HG02571 (cell line): Measurements from ENCODE around the gene CCBE1.
"Not testable (repeated sequence)": the region's sequence is repeated elsewhere in the genome, so short reads cannot be mapped to it uniquely, and the experiment has no call there.

ENCODE experiments used
- ATAC-seq: cut with Tn5 transposase; IDR thresholded peaks from one replicate; pipeline ENCODE4 v1.9.1; 2021; ENCODE audit warnings: mild to moderate bottlenecking, moderate library complexity; ENCODE audit not compliant: unreplicated experiment

The CCBE1 gene

DNA sequence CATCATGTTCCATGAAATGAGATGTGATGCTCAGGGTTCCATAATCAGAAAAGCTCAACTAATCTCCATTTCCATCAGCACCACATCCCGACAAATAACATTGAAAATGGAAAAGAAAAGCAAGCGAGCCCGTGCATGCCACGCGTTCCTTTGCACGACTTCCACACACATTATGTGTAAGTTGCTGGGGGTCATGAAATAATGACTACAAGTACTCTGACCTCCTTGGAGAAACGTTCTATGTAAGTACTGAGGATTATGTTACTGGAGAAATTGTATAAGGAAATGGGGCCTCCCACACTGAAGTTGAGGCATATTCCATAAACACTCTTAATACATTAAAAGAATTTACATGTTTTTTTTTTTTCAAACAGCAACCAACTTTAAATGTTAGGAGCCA lies 38.3 kb downstream of the CCBE1 start:
- no peak for ATAC-seq

DNA sequence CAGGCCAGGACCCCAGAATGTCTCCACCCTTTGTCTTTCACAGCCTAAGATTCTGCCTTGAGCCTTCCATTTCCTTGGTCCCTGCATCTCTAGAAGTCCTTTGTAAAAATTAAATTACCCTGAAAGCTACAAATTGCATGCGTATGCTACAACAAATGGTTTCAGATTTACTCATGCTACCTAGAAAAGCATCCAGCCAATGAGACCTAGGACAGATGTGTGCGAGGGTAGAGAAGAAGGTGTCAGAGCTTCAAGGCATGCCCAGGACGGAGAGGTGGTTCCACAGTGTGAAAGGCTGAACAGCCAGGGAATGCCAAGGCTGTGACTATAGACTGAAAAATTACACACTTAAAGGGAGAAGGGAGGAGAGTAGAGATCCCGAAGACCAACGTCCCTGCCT lies 40.2 kb downstream of the CCBE1 start:
- ATAC-seq: no peak

DNA sequence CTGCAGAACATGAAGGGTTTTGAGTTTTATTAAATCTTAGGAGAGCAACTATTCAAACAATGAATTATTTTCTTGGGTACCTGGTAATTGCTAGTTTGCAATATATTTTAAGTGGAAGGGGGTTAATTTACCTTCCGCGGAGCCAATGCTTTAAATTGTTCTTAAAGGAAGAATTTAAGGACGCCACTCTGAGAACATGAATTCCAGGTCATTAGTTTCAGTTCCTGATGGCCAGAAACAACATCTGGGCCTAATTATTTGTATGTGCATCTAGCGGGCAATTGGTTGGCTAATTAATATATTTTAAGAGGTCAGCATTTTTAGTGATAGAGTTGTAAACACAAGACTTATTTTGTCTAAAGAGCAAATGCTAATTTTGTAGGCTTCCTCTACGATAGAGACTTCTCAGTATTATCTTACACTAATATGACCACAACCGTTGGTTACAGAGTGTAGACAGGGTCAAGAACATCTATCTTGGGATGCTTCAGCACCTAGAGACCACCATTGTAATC lies 40.8 kb downstream of the CCBE1 start:
- no peak for ATAC-seq

DNA sequence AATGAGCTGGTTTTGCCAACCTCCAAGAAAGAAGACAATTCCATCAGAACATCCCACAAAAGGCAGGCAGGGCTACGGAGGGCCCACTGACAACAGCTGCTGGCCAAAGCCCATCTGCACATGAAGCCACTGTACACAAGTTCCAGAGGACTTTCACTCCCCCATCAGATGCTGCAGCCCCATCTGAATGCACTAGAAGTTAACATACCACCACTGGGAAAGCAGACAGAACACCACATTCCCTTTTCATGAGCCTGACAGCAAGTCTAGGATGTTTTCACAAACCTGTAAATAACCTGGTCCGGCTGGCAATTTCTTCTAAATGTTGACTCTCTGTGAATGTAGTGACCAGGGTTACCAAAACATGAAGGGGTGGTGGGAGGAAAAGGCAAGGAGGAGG lies 41.5 kb downstream of the CCBE1 start:
- no peak for ATAC-seq

DNA sequence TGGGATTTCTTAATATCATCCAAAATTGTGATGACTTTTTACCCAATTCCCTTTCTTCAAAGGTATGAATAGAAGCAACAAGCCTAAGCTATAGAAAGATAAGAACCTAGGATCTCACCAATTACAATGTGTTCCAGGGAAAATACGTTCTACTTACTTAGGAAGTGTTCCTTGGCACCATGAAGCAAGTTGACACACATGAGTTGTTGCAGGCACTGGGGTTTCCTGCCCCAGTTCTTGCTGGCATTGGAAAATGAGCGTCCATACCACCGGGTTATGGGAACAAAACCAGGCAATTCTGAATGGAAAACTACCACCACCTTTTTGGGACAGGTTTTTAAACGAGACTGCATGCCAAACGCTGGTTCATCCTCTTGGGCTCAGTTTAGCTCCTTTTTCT lies 46.2 kb downstream of the CCBE1 start:
- ATAC-seq: no peak

DNA sequence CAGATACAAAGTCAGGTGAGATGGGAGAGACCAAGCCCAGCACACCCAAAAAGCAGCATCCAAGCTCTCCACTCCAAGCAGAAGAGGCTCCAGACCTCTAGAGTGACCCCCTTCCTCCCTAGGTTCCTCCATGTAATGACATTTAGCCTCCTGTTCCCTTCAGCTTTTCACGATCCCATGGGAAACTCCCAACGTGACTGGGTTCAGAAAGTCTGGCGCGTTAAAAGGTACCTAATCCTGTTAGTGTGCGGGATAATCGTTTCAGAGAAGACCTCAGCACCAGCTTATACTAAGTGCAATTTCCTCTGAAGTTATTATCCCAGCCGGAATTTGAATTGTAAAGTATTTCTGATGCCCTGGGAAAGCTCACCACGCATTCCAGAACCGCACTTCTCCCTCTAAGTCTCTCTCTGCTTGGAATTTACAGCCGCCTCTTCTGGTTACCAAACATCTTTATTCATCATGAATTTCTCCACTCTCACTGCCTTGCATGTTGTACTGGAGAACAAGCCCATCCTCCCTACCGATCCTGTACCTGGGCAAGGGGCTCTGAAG lies 46.9 kb downstream of the CCBE1 start:
- no peak for ATAC-seq

DNA sequence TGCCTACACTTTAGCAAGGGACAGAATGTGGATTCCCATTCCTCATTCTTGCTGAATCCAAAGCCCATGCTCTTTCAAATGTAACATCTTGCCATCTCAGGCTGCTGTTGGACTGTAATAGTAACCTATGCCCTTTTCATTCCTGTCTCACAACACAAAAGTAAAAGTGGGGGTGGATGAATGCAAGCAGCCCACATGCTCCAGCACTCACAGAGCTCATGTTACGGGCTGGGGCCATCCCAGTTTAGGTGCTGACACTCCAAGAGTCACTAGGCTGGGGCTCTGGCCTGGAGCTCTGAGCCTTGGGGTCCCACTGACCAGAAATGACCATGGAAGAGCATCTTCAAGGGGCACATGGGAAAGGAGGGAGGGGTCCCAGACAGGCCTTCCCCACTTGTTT lies 47.6 kb downstream of the CCBE1 start:
- no peak for ATAC-seq

DNA sequence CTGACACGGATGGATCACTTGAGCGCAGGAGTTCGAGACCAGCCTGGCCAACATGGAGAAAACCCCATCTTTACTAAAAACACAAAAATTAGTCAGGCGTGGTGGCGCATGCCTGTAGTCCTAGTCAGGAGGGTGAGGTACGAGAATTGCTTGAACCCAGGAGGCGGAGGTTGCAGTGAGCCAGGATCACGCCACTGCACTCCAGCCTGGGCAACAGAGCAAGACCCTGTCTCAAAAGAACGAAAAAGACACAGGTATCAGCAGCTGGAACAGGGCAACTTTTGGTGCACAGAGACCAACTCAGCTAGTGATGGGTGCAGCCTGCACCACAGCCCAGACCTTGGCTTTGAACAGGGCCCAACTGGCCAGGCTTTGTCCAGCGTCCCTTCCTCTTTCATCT lies 48.8 kb downstream of the CCBE1 start:
- not testable (repeated sequence) for ATAC-seq

DNA sequence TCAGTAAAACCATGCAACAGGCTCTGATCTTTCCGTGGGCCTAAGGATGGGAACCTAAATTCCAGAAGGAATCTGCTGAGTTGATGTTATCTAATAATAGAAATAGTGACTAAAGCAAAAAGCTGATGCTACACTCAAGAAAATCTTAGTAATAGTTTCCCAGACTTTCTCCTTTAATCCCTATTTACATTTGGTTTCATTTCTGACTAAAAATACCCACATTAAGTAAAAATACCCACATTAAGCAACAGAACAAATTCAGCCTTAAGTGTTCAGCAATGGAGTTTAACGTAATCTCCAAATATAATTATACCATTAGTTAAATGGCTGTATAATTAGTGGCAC lies 50.3 kb downstream of the CCBE1 start:
- ATAC-seq: no peak

DNA sequence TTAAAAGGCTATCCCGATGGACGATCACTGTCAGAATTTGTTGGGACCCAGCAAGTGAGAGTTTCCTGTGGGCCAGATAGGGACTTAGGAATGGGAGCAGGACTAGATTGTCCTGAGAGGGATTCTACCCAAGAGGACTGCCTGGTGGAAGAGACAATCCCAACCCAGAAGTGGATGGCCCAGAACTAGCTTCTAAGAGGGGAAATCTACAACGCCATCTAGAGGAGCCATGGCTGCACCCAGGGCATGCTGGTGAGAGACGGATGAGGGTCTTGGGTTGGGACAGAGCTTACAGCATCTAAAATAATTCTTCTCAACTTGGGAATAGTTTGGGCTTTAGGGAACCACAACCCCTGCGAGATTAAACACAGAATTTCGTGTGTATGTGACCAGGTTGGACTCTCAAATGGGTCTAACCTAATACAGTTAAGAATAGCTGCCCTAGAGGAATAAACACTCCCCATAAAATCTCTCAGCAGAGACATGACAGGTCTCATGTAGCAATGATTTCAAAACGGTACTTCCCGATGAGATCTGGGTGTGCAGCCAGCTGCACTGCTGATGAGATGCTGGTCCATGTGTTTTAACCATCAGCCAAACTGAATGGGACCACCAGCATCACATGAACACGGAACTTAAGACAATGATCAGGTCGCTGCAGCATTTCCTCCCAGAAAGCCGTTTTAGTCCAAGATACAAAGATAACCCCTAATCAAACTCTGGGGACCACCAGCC lies 50.8 kb downstream of the CCBE1 start:
- no peak for ATAC-seq

DNA sequence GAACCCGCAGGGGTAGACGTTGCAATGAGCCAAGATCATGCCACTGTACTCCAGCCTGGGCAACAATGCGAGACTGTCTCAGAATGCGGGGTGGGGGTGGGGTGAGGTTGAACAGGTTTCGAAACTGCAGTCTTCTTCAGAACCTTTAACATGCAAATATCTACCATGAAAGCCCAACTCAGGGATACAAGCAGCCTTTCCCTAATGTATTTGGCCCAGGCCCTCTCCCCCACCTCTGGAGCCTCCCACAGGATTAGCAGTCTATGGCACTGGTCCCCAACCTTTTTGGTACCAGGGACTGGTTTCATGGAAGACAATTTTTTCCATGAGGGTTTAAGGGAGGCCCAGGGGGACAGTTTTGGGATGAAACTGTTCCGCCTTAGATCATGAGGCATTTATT lies 53.5 kb downstream of the CCBE1 start:
- no peak for ATAC-seq

DNA sequence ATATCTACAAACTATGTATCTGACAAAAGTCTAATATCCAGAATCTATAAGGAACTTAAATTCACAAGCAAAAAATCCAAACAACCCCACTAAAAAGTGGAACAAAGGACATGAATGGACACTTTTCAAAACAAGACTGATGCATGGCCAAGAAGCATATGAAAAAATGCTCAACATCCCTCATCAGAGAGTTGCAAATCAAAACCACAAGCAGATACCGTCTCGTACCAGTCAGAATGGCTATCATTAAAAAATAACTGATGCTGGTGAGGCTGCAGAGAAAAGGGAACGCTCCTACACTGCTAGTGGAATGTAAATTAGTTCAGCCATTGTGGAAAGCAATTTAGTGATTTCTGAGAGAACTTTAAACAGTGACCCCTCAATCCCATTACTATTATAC lies 56.5 kb downstream of the CCBE1 start:
- no peak for ATAC-seq

DNA sequence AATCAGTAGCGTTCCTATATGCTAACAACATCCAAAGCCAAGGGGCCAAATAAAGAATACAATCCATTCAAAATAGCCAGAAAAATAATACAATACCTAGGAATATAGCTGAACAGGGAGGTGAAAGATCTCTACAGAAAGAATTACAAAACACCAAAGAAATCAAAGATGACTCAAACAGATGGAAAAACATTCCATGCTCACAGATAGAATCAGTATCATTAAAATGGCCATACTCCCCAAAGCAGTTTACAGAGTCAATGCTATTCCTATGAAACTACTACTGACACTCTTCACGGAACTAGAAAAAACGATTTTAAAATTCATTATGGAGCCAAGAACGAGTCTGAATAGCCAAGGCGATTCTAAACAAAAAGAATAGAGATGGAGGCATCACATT lies 57.4 kb downstream of the CCBE1 start:
- ATAC-seq: no peak

DNA sequence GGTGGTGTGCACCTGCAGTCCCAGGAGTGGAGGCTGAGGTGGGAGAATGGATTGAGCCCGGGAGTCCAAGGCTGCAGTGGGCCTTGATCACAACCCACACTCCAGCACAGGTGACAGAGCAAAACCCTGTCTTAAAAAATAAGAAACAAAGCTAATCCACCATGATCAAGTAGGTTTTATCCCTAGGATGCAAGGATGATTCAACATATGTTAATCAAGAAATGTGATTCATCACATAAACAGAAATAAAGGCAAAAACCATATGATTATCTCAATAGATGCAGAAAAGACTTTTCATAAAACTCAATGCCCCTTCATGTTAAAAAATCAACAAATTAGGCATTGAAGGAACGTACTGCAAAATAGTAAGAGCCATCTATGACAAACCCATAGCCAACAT lies 58.1 kb downstream of the CCBE1 start:
- ATAC-seq: no peak

DNA sequence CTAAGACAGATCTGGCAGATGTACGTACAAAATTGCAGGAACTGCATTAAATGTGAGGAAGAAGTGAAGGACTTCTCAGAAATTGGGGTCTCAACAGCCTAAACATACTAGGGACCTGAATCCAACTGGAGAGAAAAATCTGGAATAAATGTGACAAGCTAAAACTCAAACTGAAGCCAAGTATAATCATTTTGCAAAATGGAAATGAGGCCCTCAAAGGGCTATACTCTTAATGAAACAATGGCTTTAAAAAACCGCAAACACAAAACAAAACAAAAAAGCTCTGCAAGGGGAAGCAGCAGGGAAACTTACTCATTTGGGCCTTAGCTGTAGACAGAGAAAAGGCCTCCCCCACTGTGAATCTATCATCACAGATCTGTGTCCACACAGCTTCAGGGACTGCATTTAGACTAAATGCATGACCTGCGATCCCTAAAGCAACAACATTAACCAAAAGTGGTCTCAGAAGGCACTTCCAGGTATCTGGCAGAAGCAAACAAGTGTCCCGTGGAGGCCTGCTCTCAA lies 63.2 kb downstream of the CCBE1 start:
- no peak for ATAC-seq

DNA sequence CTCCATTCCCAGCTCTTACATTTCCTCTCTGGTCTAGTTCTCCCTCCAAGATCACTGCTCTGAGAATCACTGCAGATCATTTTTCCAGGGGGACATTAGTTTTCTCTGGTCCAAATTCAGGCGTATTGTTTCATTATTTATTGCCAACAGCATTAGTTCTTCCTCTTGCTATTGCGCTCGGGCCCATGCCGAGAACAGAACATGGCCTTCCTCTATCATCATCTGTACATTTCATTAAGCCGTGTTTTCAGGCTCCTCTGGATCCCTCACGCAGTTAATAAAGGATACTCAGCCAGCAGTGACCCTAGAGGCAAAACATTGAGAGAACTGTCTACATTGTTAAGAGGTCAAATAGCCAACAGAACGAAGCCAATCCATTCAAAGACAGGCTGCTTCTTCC lies 63.9 kb downstream of the CCBE1 start:
- ATAC-seq: no peak

DNA sequence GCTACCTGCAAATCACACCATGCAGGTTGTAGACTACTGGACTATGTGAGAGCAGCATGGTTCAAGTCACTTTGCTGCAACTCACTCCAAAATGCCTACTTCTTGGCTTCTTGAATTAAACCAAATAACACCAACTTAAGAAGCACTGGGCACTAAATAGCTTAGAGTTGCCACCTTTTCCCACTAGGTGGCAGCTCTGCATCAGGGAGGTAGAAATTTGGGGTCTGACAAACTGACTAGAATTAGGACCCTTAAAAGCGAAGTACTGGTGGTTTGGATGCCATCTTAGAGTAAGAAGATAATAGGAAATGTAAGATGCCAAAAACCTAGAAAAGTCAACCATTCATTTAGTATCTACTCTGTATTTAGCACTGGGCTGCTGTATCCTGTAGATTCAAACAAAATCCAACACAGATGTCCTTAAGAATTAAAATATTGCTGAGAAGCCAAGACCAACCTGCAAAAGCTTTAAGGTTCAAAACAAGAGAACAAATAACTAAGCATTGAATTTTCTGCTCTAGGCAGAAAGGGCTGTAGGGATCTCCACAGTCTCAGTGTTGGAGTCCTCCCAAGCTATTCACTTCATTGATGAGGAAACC lies 65.5 kb downstream of the CCBE1 start:
- no peak for ATAC-seq

DNA sequence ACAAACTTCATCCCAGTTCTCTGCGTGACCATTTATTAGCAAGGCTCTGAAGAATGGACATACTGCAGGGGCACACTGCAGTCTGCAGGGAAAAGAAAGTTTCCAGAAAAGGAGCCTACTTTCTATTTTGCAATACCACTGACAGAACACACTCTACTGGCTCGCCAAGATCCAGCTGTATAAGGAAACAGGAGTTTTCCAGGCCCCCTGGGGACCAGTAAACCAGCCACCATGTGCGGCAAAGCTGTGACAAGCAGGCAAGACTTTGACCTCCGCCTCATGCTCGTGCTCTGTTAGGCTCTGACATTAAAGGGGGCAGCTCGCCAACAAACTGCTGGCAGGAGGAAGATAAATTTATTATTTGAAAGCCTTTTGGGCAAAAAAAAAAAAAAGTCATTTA lies 67.3 kb downstream of the CCBE1 start:
- ATAC-seq: no peak

DNA sequence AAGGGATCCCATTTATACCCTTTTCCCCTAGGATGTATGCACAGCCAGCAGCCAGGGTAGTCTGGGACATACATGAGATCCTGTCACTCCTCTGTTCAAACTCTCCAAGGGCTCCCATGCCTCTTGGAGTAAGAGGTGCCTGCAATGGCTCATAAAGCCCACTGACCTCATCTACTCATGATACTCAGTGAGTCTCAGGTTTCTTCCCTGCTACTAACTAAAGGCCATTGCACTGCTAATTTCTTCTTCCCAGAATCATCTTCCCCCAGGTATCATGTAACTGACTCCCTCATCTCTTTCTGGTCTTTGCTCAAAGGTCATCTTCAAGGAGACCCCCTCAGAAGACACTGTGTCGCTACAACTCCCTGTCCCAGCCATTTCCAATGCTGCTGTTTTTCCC lies 68.2 kb downstream of the CCBE1 start:
- ATAC-seq: no peak

DNA sequence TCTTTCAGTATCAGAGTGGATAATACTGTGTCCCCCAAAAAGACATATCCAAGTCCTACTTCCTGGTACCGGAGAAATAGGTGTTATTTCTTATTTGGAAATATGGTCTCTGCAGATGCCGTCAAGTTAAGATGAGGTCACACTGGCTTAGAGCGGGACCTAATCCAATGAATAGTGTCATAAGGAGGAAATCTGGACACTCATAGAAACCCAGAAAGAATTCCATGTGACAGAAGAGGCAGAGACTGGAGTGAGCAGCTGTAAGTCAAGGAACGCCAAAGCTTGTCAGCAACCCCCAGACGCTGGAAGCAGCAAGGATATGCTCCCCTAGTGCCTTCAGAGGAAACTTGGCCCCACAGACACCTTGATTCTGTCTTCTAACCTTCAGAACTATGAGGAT lies 69.8 kb downstream of the CCBE1 start:
- no peak for ATAC-seq

DNA sequence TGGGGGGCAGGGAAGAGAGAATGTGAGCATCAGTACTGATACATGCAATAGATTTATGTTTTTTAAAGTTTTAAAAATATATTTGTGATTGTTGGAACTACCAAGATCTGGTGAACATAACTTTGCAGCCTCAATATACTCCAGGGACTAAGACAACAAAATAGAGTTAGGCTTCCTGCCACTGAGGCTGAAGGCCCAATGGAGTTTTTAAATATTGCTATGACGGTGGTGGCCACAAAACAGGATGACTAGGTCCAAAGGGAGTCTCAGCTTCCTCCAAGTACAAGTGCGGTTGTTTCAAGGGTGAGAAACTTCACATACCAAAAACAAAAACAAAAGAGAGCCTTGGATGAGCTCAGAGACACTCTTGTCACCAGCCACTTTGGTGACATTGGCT lies 72.9 kb downstream of the CCBE1 start:
- no peak for ATAC-seq
